GM18526 (cell line): ENCODE data around the gene COQ4.
A peak's percentile ranks its signal among the peaks of the same experiment; 100 is the strongest.

Source experiments
- POLR2A ChIP-seq: IDR thresholded peaks from 3 replicates; pipeline ENCODE4 v1.6.1; 2011; ENCODE audit not compliant: insufficient read length; ENCODE audit errors: extremely low read depth

Gene COQ4

GRCh38 chr9:128333451-128333869 lies 10.8 kb downstream of the COQ4 start:
- TF ChIP-seq POLR2A, result no peak

DNA sequence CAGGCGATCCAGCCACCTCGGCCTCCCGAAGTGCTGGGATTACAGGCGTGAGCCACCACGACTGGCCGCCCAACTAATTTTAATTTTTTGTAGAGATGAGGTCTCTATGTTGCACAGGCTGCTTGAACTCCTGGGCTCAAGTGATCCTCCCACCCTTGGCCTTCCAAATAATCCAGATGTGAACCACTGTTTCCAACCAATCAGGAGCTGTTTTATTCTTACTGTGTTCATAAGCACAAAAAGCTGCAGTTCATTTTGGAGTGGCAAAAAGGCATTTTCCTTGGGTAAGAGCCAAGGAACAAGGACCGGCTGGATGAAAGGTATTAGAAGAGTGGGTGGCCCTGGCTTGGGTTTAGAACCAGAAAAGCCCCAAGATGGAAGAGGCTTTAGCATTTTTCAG lies 12.5 kb downstream of the COQ4 start:
- no peak for TF ChIP-seq POLR2A

- TF ChIP-seq POLR2A, result no peak
These were observed 13.3 kb downstream of the COQ4 start for GRCh38 chr9:128335914-128336313.

- TF ChIP-seq POLR2A, result no peak
These were observed 15.3 kb downstream of the COQ4 start for GRCh38 chr9:128337936-128338335.

GRCh38 chr9:128339761-128340690 lies 17.4 kb downstream of the COQ4 start, which contains the start of gene SLC27A4:
Gene SLC27A4 (plus strand): TSS chr9:128340527. CDS start chr9:128343133, 2,606 bp downstream.
- peak; percentile 57 for TF ChIP-seq POLR2A

- no peak for TF ChIP-seq POLR2A
These were observed 18.2 kb downstream of the COQ4 start for GRCh38 chr9:128340691-128341434.

GRCh38 chr9:128341435-128341849 lies 18.8 kb downstream of the COQ4 start:
- TF ChIP-seq POLR2A, result no peak

- TF ChIP-seq POLR2A, result no peak
These were observed 20.5 kb downstream of the COQ4 start for GRCh38 chr9:128342971-128343680.

DNA sequence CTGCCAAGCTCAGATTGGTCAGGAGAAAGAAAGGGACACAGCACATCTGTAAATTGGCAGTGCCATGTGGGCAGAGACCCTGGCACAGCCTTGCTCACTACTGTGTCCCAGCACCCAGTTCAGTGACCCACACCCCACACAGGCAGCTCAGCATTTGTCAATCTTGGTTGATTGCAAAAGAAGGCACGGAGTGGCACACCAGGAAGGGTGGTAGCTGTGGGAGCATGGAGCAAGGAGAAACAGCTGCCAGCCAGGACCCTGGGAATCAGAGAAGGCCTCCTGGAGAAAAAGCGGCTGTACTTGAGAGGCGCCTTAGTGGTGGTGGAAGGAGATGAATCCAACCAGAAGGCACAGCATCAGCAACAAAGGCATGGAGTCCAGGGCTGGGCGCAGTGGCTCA lies 21.2 kb downstream of the COQ4 start:
- no peak for TF ChIP-seq POLR2A

DNA sequence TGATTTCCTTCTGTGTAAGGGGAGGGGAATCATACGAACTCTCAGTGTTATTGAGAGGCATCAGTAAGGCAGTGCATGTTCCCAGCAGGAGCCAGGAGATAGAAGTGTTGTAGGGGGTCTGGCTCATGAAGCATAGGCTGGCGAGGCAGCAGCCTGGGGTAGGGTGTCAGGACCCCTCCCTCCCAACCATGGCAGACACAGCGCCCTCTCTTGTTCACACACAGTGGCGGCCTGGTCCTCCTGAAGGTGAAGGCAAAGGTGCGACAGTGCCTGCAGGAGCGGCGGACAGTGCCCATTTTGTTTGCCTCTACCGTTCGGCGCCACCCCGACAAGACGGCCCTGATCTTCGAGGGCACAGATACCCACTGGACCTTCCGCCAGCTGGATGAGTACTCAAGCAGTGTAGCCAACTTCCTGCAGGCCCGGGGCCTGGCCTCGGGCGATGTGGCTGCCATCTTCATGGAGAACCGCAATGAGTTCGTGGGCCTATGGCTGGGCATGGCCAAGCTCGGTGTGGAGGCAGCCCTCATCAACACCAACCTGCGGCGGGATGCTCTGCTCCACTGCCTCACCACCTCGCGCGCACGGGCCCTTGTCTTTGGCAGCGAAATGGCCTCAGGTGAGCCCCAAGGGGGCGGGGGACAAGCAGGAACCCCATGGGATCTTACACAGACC lies 22.4 kb downstream of the COQ4 start:
- TF ChIP-seq POLR2A, result no peak

DNA sequence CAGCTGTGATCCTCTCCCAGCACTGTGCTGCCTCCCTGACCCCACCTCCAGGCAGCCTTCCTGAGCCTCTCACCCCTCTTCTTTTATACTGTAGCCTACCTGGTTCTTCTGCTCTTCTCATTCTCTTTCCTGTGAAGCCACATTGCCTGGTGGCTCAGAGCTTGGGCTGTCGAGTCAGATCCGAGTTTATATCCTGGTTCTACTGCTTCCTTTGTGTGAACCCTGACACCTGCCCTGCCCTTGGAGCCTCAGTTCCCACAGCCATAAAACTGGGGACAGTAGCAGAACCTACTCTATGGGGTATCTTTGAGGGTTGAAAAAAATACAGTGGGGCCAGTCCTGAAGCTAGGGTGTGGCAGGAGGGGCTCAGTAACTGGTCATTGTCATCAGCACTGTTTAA lies 26.5 kb downstream of the COQ4 start:
- TF ChIP-seq POLR2A, result no peak

DNA sequence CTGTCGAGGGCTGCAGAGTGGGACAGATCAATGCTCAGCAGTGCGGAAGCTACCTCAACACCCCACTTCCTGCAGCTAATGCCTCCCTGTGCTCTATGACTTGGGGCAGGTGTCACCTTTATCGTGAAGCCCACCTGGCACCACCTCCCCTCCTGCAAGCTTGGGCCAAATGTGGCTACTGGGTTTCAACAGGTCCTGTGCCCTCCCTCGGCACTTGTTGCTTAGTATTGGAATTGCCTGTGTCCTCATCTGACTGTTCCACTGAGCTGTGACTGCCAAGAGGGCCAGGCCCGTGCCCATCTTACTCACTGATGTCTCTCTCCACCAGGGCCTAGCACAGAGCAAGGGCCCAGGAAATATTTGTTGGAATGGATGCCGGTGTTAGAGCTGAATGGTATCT lies 27.1 kb downstream of the COQ4 start:
- TF ChIP-seq POLR2A, result no peak

- no peak for TF ChIP-seq POLR2A
These were observed 32.8 kb downstream of the COQ4 start for GRCh38 chr9:128355451-128355850.

DNA sequence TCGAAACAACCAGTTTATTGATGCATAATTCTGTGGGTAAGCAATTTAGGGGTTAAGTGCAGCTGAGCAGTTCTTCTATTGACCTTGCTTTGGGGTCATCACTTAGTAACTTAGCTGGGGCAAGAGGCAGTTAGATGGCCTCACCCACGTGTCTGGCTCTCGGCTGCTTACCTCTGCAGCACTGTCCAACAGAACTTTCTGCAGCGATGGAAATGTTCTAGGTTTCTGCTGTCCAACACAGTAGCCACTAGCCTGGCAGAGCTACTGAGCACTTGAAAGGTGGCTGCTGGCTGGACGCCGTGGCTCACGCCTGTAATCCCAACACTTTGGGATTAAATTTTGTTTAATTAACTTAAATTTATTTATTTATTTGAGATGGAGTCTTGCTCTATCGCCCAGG lies 35.5 kb downstream of the COQ4 start:
- TF ChIP-seq POLR2A, result no peak

- TF ChIP-seq POLR2A, result no peak
These were observed 36.2 kb downstream of the COQ4 start for GRCh38 chr9:128358861-128359260.
